Fibroblast of villous mesenchyme (primary cell): ENCODE measurements around the gene FAM13A. TPM values are rescaled to one million over a fixed set of nuclear protein-coding genes. Genes with fewer than 3 reads are reported as not detected.

ENCODE experiments used
- DNase-seq: peaks from one replicate; pipeline ENCODE4 v3.0.0-alpha.2; 2010; ENCODE audit warnings: low read depth
- H3K4me3 ChIP-seq: 2 replicates; pipeline ENCODE4 v1.5.1; 2011; ENCODE audit warnings: low read depth, mild to moderate bottlenecking, low read length
- CTCF ChIP-seq: IDR thresholded peaks from 2 replicates; pipeline ENCODE4 v1.5.1; 2012; ENCODE audit warnings: low read depth, mild to moderate bottlenecking, low read length; ENCODE audit not compliant: insufficient read depth
- total RNA-seq: library from RNA; depleted of rRNA; stranded (reverse); fragments of >200 nt; gene quantifications from 2 replicates; pipeline ENCODE4 v1.2.3, GENCODE V29; 2012

The FAM13A gene
- total RNA-seq, 1 donor: 34.1 TPM

GRCh38 chr4:88771883-88772450 lies 285.0 kb downstream of the FAM13A start:
- no peak overlapping the region for H3K4me3 ChIP-seq
- TF ChIP-seq CTCF: no peak
- DNase-seq: no peak

DNA sequence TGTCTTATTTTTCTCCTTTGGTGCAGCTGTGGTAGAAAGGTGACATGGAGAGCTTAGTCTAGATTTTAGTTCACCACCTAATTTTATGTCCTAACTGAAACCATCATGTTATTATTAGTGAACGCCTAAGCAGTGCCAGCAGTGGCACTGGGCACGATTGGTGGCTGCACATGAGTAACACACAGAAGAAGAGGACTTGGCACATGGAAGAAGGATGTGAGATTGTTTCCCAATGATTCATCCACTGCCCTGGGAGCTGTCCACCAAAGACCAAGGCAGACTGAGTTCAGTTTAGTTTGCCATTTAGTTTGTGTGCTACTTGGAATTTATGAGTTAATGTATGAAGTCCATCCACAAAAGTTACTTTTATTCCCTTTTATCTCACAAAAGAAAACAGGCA lies 291.3 kb downstream of the FAM13A start:
- peak; percentile 60 for DNase-seq
- no peak overlapping the region for H3K4me3 ChIP-seq
- TF ChIP-seq CTCF: no peak

DNA sequence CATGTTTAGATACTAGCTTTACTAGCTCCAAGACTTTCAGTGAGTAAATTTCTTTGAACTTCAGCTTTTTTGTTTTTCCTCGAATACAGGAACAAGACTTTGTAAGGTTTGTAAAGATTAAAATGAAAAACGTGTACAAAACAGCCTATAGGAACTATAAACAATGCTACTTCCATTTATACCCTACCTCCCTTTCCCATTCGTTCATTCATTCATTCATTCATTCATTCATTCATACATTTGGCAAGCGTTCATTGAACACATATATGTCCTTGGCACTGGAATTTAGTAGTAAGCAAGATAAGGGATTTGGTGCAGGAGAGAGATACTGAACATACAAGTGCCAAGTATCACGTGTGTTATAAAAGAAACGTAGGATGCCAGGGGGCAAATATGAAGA lies 293.9 kb downstream of the FAM13A start:
- no peak for TF ChIP-seq CTCF
- DNase-seq: no peak
- H3K4me3 ChIP-seq: no peak overlapping the region

DNA sequence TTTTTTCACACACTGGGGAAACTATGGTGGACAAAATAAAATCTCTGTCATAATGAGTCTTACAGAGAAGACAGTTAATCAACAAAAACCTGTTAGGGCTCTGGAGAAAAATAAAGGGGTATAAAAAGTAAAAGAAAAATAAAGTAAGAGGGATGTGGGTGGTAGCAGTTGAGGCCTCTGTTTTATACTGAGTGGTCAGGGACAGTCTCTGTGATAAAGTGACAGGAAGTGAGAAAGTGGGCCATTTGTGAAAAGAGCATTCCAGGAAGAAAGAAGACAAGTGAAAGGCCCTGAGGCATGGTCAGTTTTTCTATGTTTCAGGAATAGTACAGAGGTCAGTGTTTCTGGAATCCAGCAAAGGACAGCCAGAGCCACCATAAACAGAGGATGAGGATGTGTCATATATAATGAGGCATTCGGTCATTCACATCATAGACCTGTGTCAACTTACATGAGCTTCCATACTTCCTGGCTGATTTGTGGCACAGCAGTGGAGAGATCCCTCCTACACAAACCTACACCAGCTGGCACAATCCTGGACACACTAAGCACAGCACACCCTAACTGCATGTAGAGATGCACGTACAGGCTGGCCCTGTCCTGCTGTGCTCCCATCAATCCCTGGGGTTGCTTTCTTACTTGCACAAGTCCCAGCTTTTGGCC lies 295.0 kb downstream of the FAM13A start:
- H3K4me3 ChIP-seq: no peak overlapping the region
- no peak for DNase-seq
- no peak for TF ChIP-seq CTCF

DNA sequence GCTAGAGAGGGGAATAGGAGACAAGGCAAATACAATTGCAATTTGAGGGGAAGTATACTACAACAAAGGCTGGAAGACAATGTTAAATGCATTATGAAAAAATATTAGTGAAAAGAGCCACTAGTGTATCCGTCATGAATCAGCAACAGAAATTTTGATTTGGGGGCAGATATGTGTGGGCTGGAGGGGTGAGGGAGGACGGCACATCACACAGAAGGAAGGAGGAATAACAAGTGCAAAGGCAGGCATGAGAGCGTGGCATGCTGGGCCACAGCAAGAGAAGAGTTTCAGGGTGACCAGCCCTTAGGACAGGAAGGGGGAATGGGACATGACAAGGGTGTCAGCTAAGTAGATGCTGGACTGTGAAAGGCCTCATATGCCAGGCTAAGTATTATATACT lies 295.6 kb downstream of the FAM13A start:
- no peak for TF ChIP-seq CTCF
- no peak for DNase-seq

DNA sequence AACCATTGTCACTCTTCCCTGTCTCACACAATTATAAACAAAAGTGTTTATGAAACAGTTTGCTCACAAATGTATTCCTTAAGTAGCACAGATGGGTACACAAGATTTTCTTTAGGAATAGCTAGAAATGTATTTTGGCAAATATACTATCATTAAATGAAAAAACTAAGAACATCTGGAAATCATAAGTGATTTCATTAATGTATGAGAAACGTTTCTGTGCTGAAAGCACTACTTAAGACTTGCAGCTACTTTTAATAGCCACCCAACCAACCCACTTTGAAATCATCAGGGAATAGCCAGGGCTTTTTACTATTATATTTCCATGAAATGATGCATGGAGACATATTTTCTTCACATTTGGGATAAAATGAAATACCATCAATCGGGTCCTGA lies 297.1 kb downstream of the FAM13A start:
- DNase-seq: no peak
- no peak overlapping the region for H3K4me3 ChIP-seq
- TF ChIP-seq CTCF: no peak

More for the DNA sequence above, 295.6 kb downstream of the FAM13A start:
- no peak overlapping the region for H3K4me3 ChIP-seq
